ENCODE measurements around the gene TAF4B. TPM values are rescaled to one million over a fixed set of nuclear protein-coding genes. Genes with fewer than 3 reads are reported as not detected.

Gene TAF4B
- total and polyA plus RNA-seq, 9 of the 15 experiments (the other 6 are each of a cell fraction or from before 2014, with no cell fraction given): 4.5 to 25.3 (median 20.5) TPM

- no peak for TF ChIP-seq EHMT2 (IDR thresholded peaks at IDR 0.05)
- no peak for TF ChIP-seq HNRNPUL1 (IDR thresholded peaks at IDR 0.05; ENCODE audit: low read length)
- no peak for TF ChIP-seq HLTF (IDR thresholded peaks at IDR 0.05)
- TF ChIP-seq TOE1 (IDR thresholded peaks at IDR 0.05; ENCODE audit: borderline replicate concordance): no peak
- TF ChIP-seq TOE1 (CRISPR knock-in tag; IDR thresholded peaks at IDR 0.05; ENCODE audit: borderline replicate concordance, low read depth): no peak
- TF ChIP-seq NR1H2 (CRISPR knock-in tag; IDR thresholded peaks at IDR 0.05): no peak
- TF ChIP-seq ZZZ3 (IDR thresholded peaks at IDR 0.05): no peak
- no peak for TF ChIP-seq PHB (CRISPR knock-in tag; IDR thresholded peaks at IDR 0.05)
- no peak for TF ChIP-seq ZNF140 (CRISPR knock-in tag; IDR thresholded peaks at IDR 0.05)
- TF ChIP-seq MED1 (CRISPR knock-in tag; IDR thresholded peaks at IDR 0.05; ENCODE audit: borderline replicate concordance): no peak
- TF ChIP-seq STAT6 (CRISPR knock-in tag; IDR thresholded peaks at IDR 0.05): no peak
- TF ChIP-seq EWSR1 (IDR thresholded peaks at IDR 0.05; ENCODE audit: borderline replicate concordance, low read depth, partially characterized antibody): no peak
- no peak for TF ChIP-seq STAG1 (CRISPR knock-in tag; IDR thresholded peaks at IDR 0.05; ENCODE audit: borderline replicate concordance)
- no peak for TF ChIP-seq CUX1 (CRISPR knock-in tag; IDR thresholded peaks at IDR 0.05)
- no peak for TF ChIP-seq NUFIP1 (IDR thresholded peaks at IDR 0.05; ENCODE audit: partially characterized antibody)
- no peak for TF ChIP-seq AFF1 (IDR thresholded peaks at IDR 0.05; ENCODE audit: low read depth in 1 of 2, partially characterized antibody in 2 of 2)
Observed at GRCh38 chr18:26255695-26256622, 29.7 kb downstream of the TAF4B start (continued).
